K562 (cell line): ENCODE data around the gene SPATA25. TPM values are rescaled to one million over a fixed set of nuclear protein-coding genes. Genes with fewer than 3 reads are reported as not detected.
A peak's percentile ranks its signal among the peaks of the same experiment; 100 is the strongest.

Experiments used
- BRD4 ChIP-seq: fragments of 200-600 bp; sonication (generic); IDR thresholded peaks from 2 replicates; pipeline ENCODE4 v1.6.1; 2017; ENCODE audit warnings: inconsistent platforms
- CBX3 ChIP-seq, 2 experiments: IDR thresholded peaks; 1 replicate in 1 of 2; 2 replicates in 1 of 2; pipeline ENCODE4 v1.6.1; 2012; ENCODE audit warnings: inconsistent platforms in 2 of 2, low read length in 2 of 2, borderline replicate concordance in 1 of 2, control low read depth in 1 of 2
- CREB1 ChIP-seq, 2 experiments: sonication (generic) in 1 of 2; formaldehyde crosslinking in 1 of 2; IDR thresholded peaks; 2 replicates each; pipeline versions ENCODE4 v1.6.1 to v1.8.0; 2012 to 2022; ENCODE audit warnings: inconsistent platforms in 1 of 2, mild to moderate bottlenecking in 1 of 2, missing genetic modification reagents in 1 of 2, moderate library complexity in 1 of 2
- CREM ChIP-seq: IDR thresholded peaks from 2 replicates; pipeline ENCODE4 v1.6.1; 2014; ENCODE audit warnings: antibody characterized with exemption, low read depth
- DIDO1 ChIP-seq: fragments of 450-650 bp; IDR thresholded peaks from 2 replicates; pipeline ENCODE4 v1.6.1; 2016; ENCODE audit warnings: low read depth, missing biosample characterization, missing genetic modification characterization
- FOXJ2 ChIP-seq: fragments of 200-800 bp; sonication (Bioruptor generic); IDR thresholded peaks from 2 replicates; pipeline ENCODE4 v1.6.1; 2016; ENCODE audit warnings: missing genetic modification characterization, missing compliant biosample characterization
- FUS ChIP-seq: fragments of 200-400 bp; formaldehyde crosslinking; optimal IDR thresholded peaks from 2 replicates; pipeline ENCODE3; 2017; ENCODE audit warnings: low read depth, low read length
- HMBOX1 ChIP-seq: sonication (generic); IDR thresholded peaks from 2 replicates; pipeline ENCODE4 v1.6.1; 2016
- IRF1 ChIP-seq: sonication (generic); formaldehyde crosslinking; IDR thresholded peaks from 2 replicates; pipeline ENCODE4 v1.8.0; 2022; ENCODE audit warnings: missing genetic modification reagents, mild to moderate bottlenecking, borderline replicate concordance
- IRF9 ChIP-seq: fragments of 450-650 bp; IDR thresholded peaks from 2 replicates; pipeline ENCODE4 v1.6.1; 2016; ENCODE audit warnings: missing biosample characterization, missing genetic modification characterization
- JUND ChIP-seq, 2 experiments: IDR thresholded peaks; 2 replicates in 1 of 2; 3 replicates in 1 of 2; pipeline ENCODE4 v1.6.1; 2011; ENCODE audit warnings: borderline replicate concordance in 2 of 2, low read depth in 2 of 2, low read length in 2 of 2, improper control_type of control experiment in 1 of 2, missing biosample characterization in 1 of 2, missing genetic modification characterization in 1 of 2, missing genetic modification reagents in 1 of 2
- KAT7 ChIP-seq: sonication (generic); formaldehyde crosslinking; IDR thresholded peaks from 2 replicates; pipeline ENCODE4 v1.8.0; 2022; ENCODE audit warnings: missing genetic modification reagents, mild to moderate bottlenecking, borderline replicate concordance
- LCOR ChIP-seq: sonication (generic); formaldehyde crosslinking; IDR thresholded peaks from 2 replicates; pipeline ENCODE4 v1.8.0; 2022; ENCODE audit warnings: mild to moderate bottlenecking, missing genetic modification reagents
- NR2F6 ChIP-seq: fragments of 450-650 bp; formaldehyde crosslinking; IDR thresholded peaks from 2 replicates; pipeline ENCODE4 v1.4.0; 2020; ENCODE audit warnings: mild to moderate bottlenecking
- SRSF9 ChIP-seq: fragments of 200-400 bp; formaldehyde crosslinking; IDR thresholded peaks from 2 replicates; pipeline ENCODE4 v1.6.1; 2017; ENCODE audit warnings: low read depth, low read length, borderline replicate concordance
- ZBTB33 ChIP-seq: sonication (generic); formaldehyde crosslinking; IDR thresholded peaks from 2 replicates; pipeline ENCODE4 v1.8.1; 2023; ENCODE audit warnings: mild to moderate bottlenecking, missing genetic modification reagents
- ZC3H4 ChIP-seq: sonication (generic); formaldehyde crosslinking; IDR thresholded peaks from 2 replicates; pipeline ENCODE4 v1.9.0; 2021; ENCODE audit warnings: missing genetic modification reagents, borderline replicate concordance
- ZFP91 ChIP-seq: sonication (generic); formaldehyde crosslinking; IDR thresholded peaks from 2 replicates; pipeline ENCODE4 v1.8.0; 2022; ENCODE audit warnings: mild to moderate bottlenecking, missing genetic modification reagents
- polyA plus RNA-seq, 8 experiments: library from polyadenylated mRNA; depleted of rRNA in 4 of 8; stranded (reverse) in 5 of 8; unstranded in 3 of 8; fragments of >200 nt; fragmentation: Nextera tagmentation in 2 of 8; fragmentation: Illumina TruSeq in 1 of 8; extraction: Ambion mirVana in 2 of 8; extraction: Trizol in 1 of 8; gene quantifications; 2 replicates each; pipeline versions ENCODE4 v1.2.1 to v1.2.3, GENCODE V29; 2011 to 2014; ENCODE audit warnings: inconsistent platforms in 1 of 8, missing spikeins in 1 of 8
- total RNA-seq, 7 experiments: library from RNA; depleted of rRNA in 6 of 7; stranded (reverse); fragments of >200 nt in 6 of 7; fragmentation: Illumina TruSeq in 2 of 7; extraction: Trizol in 2 of 7; gene quantifications; 2 replicates each; pipeline versions ENCODE4 v1.2.1 to v1.2.3, GENCODE V29; 2011 to 2021; ENCODE audit warnings: low replicate concordance in 1 of 7

The SPATA25 gene
- total and polyA plus RNA-seq, 9 of the 15 experiments (the other 6 are each of a cell fraction or from before 2014, with no cell fraction given) = 0.21 to 0.95 (median 0.53) TPM; not detected in 3

- no peak for TF ChIP-seq IRF9 (tag)
- no peak for TF ChIP-seq DIDO1
- TF ChIP-seq ZBTB33 (CRISPR knock-in tag) = 0 out of 2 replicates have a peak, but pooled peaks have one; percentile 9
- no peak for TF ChIP-seq CBX3 (IDR thresholded peaks at IDR 0.05; ENCODE audit: borderline replicate concordance in 1 of 2, low read length in 2 of 2)
- no peak for TF ChIP-seq CREB1 (IDR thresholded peaks at IDR 0.05)
- TF ChIP-seq CREB1 (CRISPR knock-in tag; IDR thresholded peaks at IDR 0.05) = 0 out of 2 replicates have a peak, but pooled peaks have one; percentile 68
- TF ChIP-seq FUS = no peak
- TF ChIP-seq HMBOX1 = no peak
- TF ChIP-seq LCOR = peak; percentile 86; the same call in 1 of the 2 replicates
- TF ChIP-seq FOXJ2 (tag) = 0 out of 2 replicates have a peak, but pooled peaks have one; percentile 25
- TF ChIP-seq ZC3H4 = 0 out of 2 replicates have a peak, but pooled peaks have one; percentile 15
- no peak for TF ChIP-seq NR2F6
- TF ChIP-seq CREM = peak; percentile 31
- 0 out of 2 replicates have a peak, but pooled peaks have one; percentile 51 for TF ChIP-seq ZFP91 (CRISPR knock-in tag)
- TF ChIP-seq BRD4 = peak; percentile 36; the same call in 1 of the 2 replicates
- peak; percentile 76; the same call in 1 of the 2 replicates for TF ChIP-seq KAT7
- TF ChIP-seq JUND (IDR thresholded peaks at IDR 0.05; ENCODE audit: borderline replicate concordance, low read depth, low read length) = no peak
- peak; percentile 19; the same call in 1 of the 3 replicates for TF ChIP-seq JUND (tag; IDR thresholded peaks at IDR 0.05; ENCODE audit: borderline replicate concordance, low read depth, low read length)
- TF ChIP-seq SRSF9 = no peak
- TF ChIP-seq IRF1 (CRISPR knock-in tag) = no peak
Measured at GRCh38 chr20:45934046-45934585, 46.7 kb upstream of the SPATA25 start (continued).
